ENCODE data around the gene PC. TPM values are rescaled to one million over a fixed set of nuclear protein-coding genes. Genes with fewer than 3 reads are reported as not detected.
"Not testable (repeated sequence)": the region's sequence is repeated elsewhere in the genome, so short reads cannot be mapped to it uniquely, and the experiment has no call there.

The PC gene
- total RNA-seq, 2 donors from 2014 or later, result 8.0 to 12.7 TPM

- no peaks in the 10 kb centered on the region for H3K36me3 ChIP-seq
- ATAC-seq (ENCODE audit: insufficient number of reproducible peaks, low FRiP score, low read depth) (no peak), DNase-seq (ENCODE audit: low spot score) (no peak)
These were observed 6.3 kb upstream of the PC start for GRCh38 chr11:66964495-66964894.

GRCh38 chr11:66962801-66963200 lies 4.6 kb upstream of the PC start:
- Histone ChIP-seq H3K36me3 (no peaks in the 10 kb centered on the region), H3K27ac (no peak overlapping the region), H3K4me1 (ENCODE audit: control insufficient read depth in 1 of 2, low read depth in 2 of 2) (peaks cover 3 to 6% of the 10 kb centered on the region in 2 donors), H3K4me3 (no peak overlapping the region), H3K9me3 (no peaks in the 10 kb centered on the region), H3K27me3 (replicated peaks; ENCODE audit: insufficient read depth) (no peaks in the 10 kb centered on the region)
- DNase-seq (ENCODE audit: low spot score), result no peak
- ATAC-seq (ENCODE audit: insufficient number of reproducible peaks, low FRiP score, low read depth), result no peak
- no peak for TF ChIP-seq CTCF (IDR thresholded peaks at IDR 0.05)

More at GRCh38 chr11:66964495-66964894, 6.3 kb upstream of the PC start:
- Histone ChIP-seq H3K9me3 (no peaks in the 10 kb centered on the region), H3K27ac (no peak overlapping the region), H3K27me3 (replicated peaks; ENCODE audit: insufficient read depth) (no peaks in the 10 kb centered on the region), H3K4me1 (ENCODE audit: control insufficient read depth in 1 of 2, low read depth in 2 of 2) (peaks cover 0 to 5% of the 10 kb centered on the region in 2 donors), H3K4me3 (no peak overlapping the region)
- TF ChIP-seq CTCF (IDR thresholded peaks at IDR 0.05), result no peak

GRCh38 chr11:66962247-66962646 lies 4.1 kb upstream of the PC start:
- H3K4me1 ChIP-seq (ENCODE audit: control insufficient read depth in 1 of 2, low read depth in 2 of 2), result peaks cover 7 to 12% of the 10 kb centered on the region in 2 donors
- no peak for ATAC-seq (ENCODE audit: insufficient number of reproducible peaks, low FRiP score, low read depth)
- no peak overlapping the region for H3K27ac ChIP-seq
- TF ChIP-seq CTCF (IDR thresholded peaks at IDR 0.05), result no peak
- H3K36me3 ChIP-seq, result no peaks in the 10 kb centered on the region
- no peaks in the 10 kb centered on the region for H3K9me3 ChIP-seq
- no peaks in the 10 kb centered on the region for H3K27me3 ChIP-seq (replicated peaks; ENCODE audit: insufficient read depth)
- DNase-seq (ENCODE audit: low spot score), result no peak
- H3K4me3 ChIP-seq, result no peak overlapping the region

GRCh38 chr11:66961691-66962213 lies 3.6 kb upstream of the PC start:
- H3K27ac ChIP-seq; DNase-seq (ENCODE audit: low spot score); H3K9me3 ChIP-seq; H3K4me3 ChIP-seq; ATAC-seq (ENCODE audit: insufficient number of reproducible peaks, low FRiP score, low read depth); H3K36me3 ChIP-seq; H3K27me3 ChIP-seq (replicated peaks; ENCODE audit: insufficient read depth): not testable (repeated sequence)
- H3K4me1 ChIP-seq (ENCODE audit: control insufficient read depth in 1 of 2, low read depth in 2 of 2), result peaks cover 7 to 16% of the 10 kb centered on the region in 2 donors

GRCh38 chr11:66958956-66959274 lies 732 bp upstream of the PC start:
- H3K36me3 ChIP-seq, result no peaks in the 10 kb centered on the region
- H3K4me1 ChIP-seq (ENCODE audit: control insufficient read depth in 1 of 2, low read depth in 2 of 2), result peaks cover 7 to 16% of the 10 kb centered on the region in 2 donors
- peak overlapping the region; percentile 76 for H3K4me3 ChIP-seq
- ATAC-seq (ENCODE audit: insufficient number of reproducible peaks, low FRiP score, low read depth) (no peak), DNase-seq (ENCODE audit: low spot score) (no peak)
- no peaks in the 10 kb centered on the region for H3K27me3 ChIP-seq (replicated peaks; ENCODE audit: insufficient read depth)
- H3K27ac ChIP-seq, result peak overlapping the region; percentile 64 to 66
- no peaks in the 10 kb centered on the region for H3K9me3 ChIP-seq
- TF ChIP-seq CTCF (IDR thresholded peaks at IDR 0.05), result no peak

- no peaks in the 10 kb centered on the region for H3K9me3 ChIP-seq
- no peak for DNase-seq (ENCODE audit: low spot score)
- H3K4me3 ChIP-seq, result peak overlapping the region; percentile 76
- peak overlapping the region; percentile 10 to 43 for H3K27ac ChIP-seq
- no peak for TF ChIP-seq CTCF (IDR thresholded peaks at IDR 0.05)
- no peaks in the 10 kb centered on the region for H3K27me3 ChIP-seq (replicated peaks; ENCODE audit: insufficient read depth)
- no peaks in the 10 kb centered on the region for H3K36me3 ChIP-seq
- no peak for ATAC-seq (ENCODE audit: insufficient number of reproducible peaks, low FRiP score, low read depth)
- peaks cover 7 to 16% of the 10 kb centered on the region in 2 donors for H3K4me1 ChIP-seq (ENCODE audit: control insufficient read depth in 1 of 2, low read depth in 2 of 2)
These were observed 282 bp downstream of the PC start for GRCh38 chr11:66957971-66958231.

All from thoracic aorta (tissue), 2 donors.